Smooth muscle cell (in vitro differentiated cells): ENCODE data around the gene NTN3. TPM values are rescaled to one million over a fixed set of nuclear protein-coding genes. Genes with fewer than 3 reads are reported as not detected.

Experiments
- DNase-seq: peaks from one replicate; lab custom pipeline; 2025; ENCODE audit not compliant: unreplicated experiment; lab: John Stamatoyannopoulos, UW
- H2AFZ ChIP-seq: fragments of 200-600 bp; sonication (generic); 2 replicates; pipeline ENCODE4 v1.6.0; 2016; ENCODE audit warnings: antibody characterized with exemption, low read depth, mild to moderate bottlenecking
- H3F3A ChIP-seq: fragments of 200-600 bp; sonication (generic); 2 replicates; pipeline ENCODE4 v1.6.0; 2017; ENCODE audit warnings: antibody characterized with exemption, low read depth
- H3K27ac ChIP-seq: fragments of 200-600 bp; sonication (generic); 2 replicates; pipeline ENCODE4 v1.5.1; 2016; ENCODE audit warnings: low read depth, mild to moderate bottlenecking
- H3K27me3 ChIP-seq: fragments of 200-600 bp; sonication (generic); 2 replicates; pipeline ENCODE4 v1.6.1; 2016; ENCODE audit warnings: low read depth, mild to moderate bottlenecking
- H3K36me3 ChIP-seq: fragments of 200-600 bp; sonication (generic); 2 replicates; pipeline ENCODE4 v1.5.1; 2016; ENCODE audit warnings: low read depth
- H3K4me1 ChIP-seq: fragments of 200-600 bp; sonication (generic); 2 replicates; pipeline ENCODE4 v1.5.1; 2016; ENCODE audit warnings: low read depth
- H3K4me2 ChIP-seq: fragments of 200-600 bp; sonication (generic); 2 replicates; pipeline ENCODE4 v1.6.0; 2016; ENCODE audit warnings: mild to moderate bottlenecking
- H3K4me3 ChIP-seq: fragments of 200-600 bp; sonication (generic); 2 replicates; pipeline ENCODE4 v1.5.1; 2016; ENCODE audit warnings: mild to moderate bottlenecking
- H3K79me2 ChIP-seq: fragments of 200-600 bp; sonication (generic); 2 replicates; pipeline ENCODE4 v1.6.0; 2016; ENCODE audit warnings: low read depth, mild to moderate bottlenecking
- H3K9ac ChIP-seq: fragments of 200-600 bp; sonication (generic); 2 replicates; pipeline ENCODE4 v1.6.0; 2016; ENCODE audit warnings: low read depth
- H3K9me3 ChIP-seq: fragments of 200-600 bp; sonication (generic); replicated peaks from 2 replicates; pipeline ENCODE4 v1.5.1; 2016; ENCODE audit warnings: low read depth
- H4K20me1 ChIP-seq: fragments of 200-600 bp; sonication (generic); 2 replicates; pipeline ENCODE4 v1.6.0; 2016; ENCODE audit warnings: low read depth
- WGBS: methylation state at CpG from one replicate; pipeline ENCODE4 v1.1.7; 2016; ENCODE audit warnings: low lambda C conversion rate; 5-methylcytosine and 5-hydroxymethylcytosine counted together
- polyA plus RNA-seq: library from polyadenylated mRNA; unstranded; fragments of >200 nt; fragmentation: Nextera tagmentation; extraction: Ambion mirVana; gene quantifications from 2 replicates; pipeline ENCODE4 v1.2.1, GENCODE V29; 2016
- total RNA-seq: library from RNA; depleted of rRNA; stranded (reverse); fragments of >200 nt; gene quantifications from 2 replicates; pipeline ENCODE4 v1.2.3, GENCODE V29; 2014
- TF ChIP-seq, protein P1 (sequence below): fragments of 200-600 bp; sonication (generic); IDR thresholded peaks from 2 replicates; pipeline ENCODE4 v1.5.1; 2017; ENCODE audit warnings: borderline replicate concordance, mild to moderate bottlenecking, antibody characterized with exemption; ENCODE audit not compliant: insufficient read depth, poor library complexity, severe bottlenecking

Gene NTN3
- total and polyA plus RNA-seq, 2 experiments from 2014 or later, result 0.23 to 5.2 TPM

DNA sequence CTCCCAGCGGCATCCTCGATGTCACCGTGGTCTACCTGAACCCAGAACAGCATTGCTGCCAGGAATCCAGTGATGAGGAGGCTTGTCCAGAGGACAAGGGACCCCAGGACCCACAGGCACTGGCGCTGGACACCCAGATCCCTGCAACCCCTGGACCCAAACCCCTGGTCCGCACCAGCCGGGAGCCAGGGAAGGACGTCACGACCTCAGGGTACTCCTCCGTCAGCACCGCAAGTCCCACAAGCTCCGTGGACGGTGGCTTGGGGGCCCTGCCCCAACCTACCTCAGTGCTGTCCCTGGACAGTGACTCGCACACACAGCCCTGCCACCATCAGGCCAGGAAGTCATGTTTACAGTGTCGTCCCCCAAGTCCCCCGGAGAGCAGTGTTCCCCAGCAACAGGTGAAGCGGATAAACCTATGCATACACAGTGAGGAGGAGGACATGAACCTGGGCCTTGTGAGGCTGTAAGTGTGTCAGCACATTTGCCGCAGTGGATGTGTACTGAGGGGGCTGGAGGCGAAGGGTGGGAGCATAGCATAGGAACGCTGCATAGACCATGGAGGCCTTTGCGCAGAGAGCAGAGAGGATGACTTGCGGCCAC lies 14.4 kb upstream of the NTN3 start:
- TF ChIP-seq, protein P1, sequence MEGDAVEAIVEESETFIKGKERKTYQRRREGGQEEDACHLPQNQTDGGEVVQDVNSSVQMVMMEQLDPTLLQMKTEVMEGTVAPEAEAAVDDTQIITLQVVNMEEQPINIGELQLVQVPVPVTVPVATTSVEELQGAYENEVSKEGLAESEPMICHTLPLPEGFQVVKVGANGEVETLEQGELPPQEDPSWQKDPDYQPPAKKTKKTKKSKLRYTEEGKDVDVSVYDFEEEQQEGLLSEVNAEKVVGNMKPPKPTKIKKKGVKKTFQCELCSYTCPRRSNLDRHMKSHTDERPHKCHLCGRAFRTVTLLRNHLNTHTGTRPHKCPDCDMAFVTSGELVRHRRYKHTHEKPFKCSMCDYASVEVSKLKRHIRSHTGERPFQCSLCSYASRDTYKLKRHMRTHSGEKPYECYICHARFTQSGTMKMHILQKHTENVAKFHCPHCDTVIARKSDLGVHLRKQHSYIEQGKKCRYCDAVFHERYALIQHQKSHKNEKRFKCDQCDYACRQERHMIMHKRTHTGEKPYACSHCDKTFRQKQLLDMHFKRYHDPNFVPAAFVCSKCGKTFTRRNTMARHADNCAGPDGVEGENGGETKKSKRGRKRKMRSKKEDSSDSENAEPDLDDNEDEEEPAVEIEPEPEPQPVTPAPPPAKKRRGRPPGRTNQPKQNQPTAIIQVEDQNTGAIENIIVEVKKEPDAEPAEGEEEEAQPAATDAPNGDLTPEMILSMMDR, result no peak
- Histone ChIP-seq H3K27me3 (no peaks in the 10 kb centered on the region), H3K9ac (no peak overlapping the region), H3K36me3 (no peaks in the 10 kb centered on the region), H2AFZ (no peak overlapping the region), H3K9me3 (no peaks in the 10 kb centered on the region), H4K20me1 (no peaks in the 10 kb centered on the region), H3K4me2 (no peak overlapping the region), H3K79me2 (no peaks in the 10 kb centered on the region), H3F3A (no peaks in the 10 kb centered on the region), H3K27ac (no peak overlapping the region), H3K4me1 (peaks cover 7% of the 10 kb centered on the region), H3K4me3 (no peak overlapping the region)
- DNase-seq, result no peak
- 97% methylated on average over 21 of the region's 21 CpGs for WGBS

DNA sequence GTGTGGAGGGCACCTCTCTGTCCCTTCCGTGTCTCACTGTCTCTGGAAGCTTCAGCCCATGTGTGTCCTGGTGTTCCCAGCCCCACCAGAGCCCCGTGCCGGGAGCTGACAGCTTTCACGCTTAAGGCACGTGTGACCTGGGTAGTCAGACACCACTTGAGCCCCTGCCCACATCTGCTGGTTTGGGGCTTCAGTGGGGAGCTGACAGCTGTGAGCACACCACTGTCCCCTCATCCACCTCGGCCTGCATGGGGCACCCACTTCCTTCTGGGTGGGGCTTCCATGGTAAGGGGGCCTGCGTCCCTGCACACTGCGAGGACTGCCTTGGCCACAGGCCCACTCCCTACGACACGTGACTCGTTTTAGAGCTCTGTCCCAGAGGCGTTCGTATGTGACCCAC lies 13.8 kb upstream of the NTN3 start:
- no peaks in the 10 kb centered on the region for H3K36me3 ChIP-seq
- TF ChIP-seq, protein P1, result no peak
- no peaks in the 10 kb centered on the region for H4K20me1 ChIP-seq
- no peak overlapping the region for H3K27ac ChIP-seq
- H3K4me3 ChIP-seq, result no peak overlapping the region
- H2AFZ ChIP-seq, result no peak overlapping the region
- H3K4me2 ChIP-seq, result no peak overlapping the region
- no peaks in the 10 kb centered on the region for H3K79me2 ChIP-seq
- H3K9ac ChIP-seq, result no peak overlapping the region
- no peaks in the 10 kb centered on the region for H3K27me3 ChIP-seq
- peaks cover 7% of the 10 kb centered on the region for H3K4me1 ChIP-seq
- DNase-seq, result no peak
- WGBS, result 94% methylated on average over 13 of the region's 13 CpGs
- H3K9me3 ChIP-seq, result no peaks in the 10 kb centered on the region
- H3F3A ChIP-seq, result no peaks in the 10 kb centered on the region

DNA sequence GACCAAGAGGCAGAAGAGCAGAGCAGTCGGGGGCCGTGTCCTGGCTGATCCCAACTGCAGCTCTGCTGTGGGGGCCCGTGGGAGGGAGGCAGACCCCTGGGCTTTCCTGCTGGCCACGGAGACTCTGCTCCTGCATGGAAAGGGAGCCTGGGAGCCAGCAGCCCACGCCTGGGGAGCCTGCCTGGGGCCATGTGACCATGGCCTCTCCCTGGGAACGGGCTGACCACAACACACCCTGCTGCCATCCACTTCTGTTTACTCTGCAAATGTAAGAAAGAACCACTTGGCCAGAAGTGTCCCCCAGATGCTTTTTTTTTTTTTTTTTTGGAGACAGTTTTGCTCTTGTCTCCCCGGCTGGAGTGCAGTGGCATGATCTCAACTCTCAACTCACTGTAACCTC lies 13.2 kb upstream of the NTN3 start:
- Histone ChIP-seq H4K20me1 (no peaks in the 10 kb centered on the region), H3K36me3 (no peaks in the 10 kb centered on the region), H3F3A (no peaks in the 10 kb centered on the region), H3K4me3 (no peak overlapping the region), H3K4me1 (peaks cover 7% of the 10 kb centered on the region), H3K27ac (no peak overlapping the region), H3K4me2 (no peak overlapping the region), H2AFZ (no peak overlapping the region), H3K27me3 (no peaks in the 10 kb centered on the region), H3K9me3 (no peaks in the 10 kb centered on the region), H3K79me2 (no peaks in the 10 kb centered on the region), H3K9ac (no peak overlapping the region)
- TF ChIP-seq, protein P1, result no peak
- DNase-seq, result no peak
- 77% methylated on average over 7 of the region's 7 CpGs for WGBS
